H9 (cell line): Measurements from ENCODE around the gene SFMBT2. TPM values are rescaled to one million over a fixed set of nuclear protein-coding genes. Genes with fewer than 3 reads are reported as not detected.

Source experiments
- DNase-seq: peaks from one replicate; pipeline ENCODE4 v3.0.0-alpha.2; 2017
- H2AFZ ChIP-seq: one replicate; pipeline ENCODE4 v1.6.1; 2013; ENCODE audit warnings: mild to moderate bottlenecking, low read length, control low read depth, moderate library complexity
- H2AK5ac ChIP-seq: 2 replicates; pipeline ENCODE4 v1.6.1; 2013; ENCODE audit warnings: low read length, control low read depth, mixed read lengths; ENCODE audit not compliant: insufficient read length
- H2BK120ac ChIP-seq: one replicate; pipeline ENCODE4 v1.6.1; 2013; ENCODE audit warnings: low read depth, mild to moderate bottlenecking, low read length, control low read depth, inconsistent platforms; ENCODE audit not compliant: poor library complexity, severe bottlenecking
- H2BK12ac ChIP-seq: 2 replicates; pipeline ENCODE4 v1.6.1; 2013; ENCODE audit warnings: low read length, control low read depth, mixed read lengths, low read depth; ENCODE audit not compliant: insufficient read length
- H2BK15ac ChIP-seq: 2 replicates; pipeline ENCODE4 v1.6.1; 2013; ENCODE audit warnings: low read depth, low read length, control low read depth
- H2BK20ac ChIP-seq: one replicate; pipeline ENCODE4 v1.6.1; 2013; ENCODE audit warnings: low read depth, mild to moderate bottlenecking, low read length, control low read depth, inconsistent platforms; ENCODE audit not compliant: poor library complexity, severe bottlenecking
- H2BK5ac ChIP-seq: 2 replicates; pipeline ENCODE4 v1.6.1; 2013; ENCODE audit warnings: low read length, control low read depth, mixed read lengths; ENCODE audit not compliant: insufficient read length
- H3K14ac ChIP-seq: 2 replicates; pipeline ENCODE4 v1.6.1; 2013; ENCODE audit warnings: low read length, control low read depth; ENCODE audit not compliant: insufficient read depth
- H3K18ac ChIP-seq: 2 replicates; pipeline ENCODE4 v1.6.1; 2013; ENCODE audit warnings: low read depth, mild to moderate bottlenecking, mixed read lengths, low read length, control low read depth; ENCODE audit not compliant: insufficient read length
- H3K23ac ChIP-seq: 2 replicates; pipeline ENCODE4 v1.6.1; 2013; ENCODE audit warnings: low read length, control low read depth, mixed read lengths, low read depth; ENCODE audit not compliant: insufficient read length
- H3K23me2 ChIP-seq: 2 replicates; pipeline ENCODE4 v1.6.1; 2013; ENCODE audit warnings: low read depth, mild to moderate bottlenecking, mixed read lengths, low read length, control low read depth; ENCODE audit not compliant: insufficient read length, poor library complexity, severe bottlenecking
- H3K27ac ChIP-seq: 2 replicates; pipeline ENCODE4 v1.5.1; 2013; ENCODE audit warnings: low read length, control low read depth, mixed read lengths, low read depth; ENCODE audit not compliant: insufficient read length
- H3K27me3 ChIP-seq: 2 replicates; pipeline ENCODE4 v1.6.1; 2013; ENCODE audit warnings: low read length, control low read depth, inconsistent platforms; ENCODE audit not compliant: insufficient read depth
- H3K4ac ChIP-seq: 2 replicates; pipeline ENCODE4 v1.6.1; 2013; ENCODE audit warnings: low read depth, mild to moderate bottlenecking, control low read depth, inconsistent platforms, low read length, moderate library complexity
- H3K4me1 ChIP-seq: 2 replicates; pipeline ENCODE4 v1.6.1; 2013; ENCODE audit warnings: low read length, control low read depth, inconsistent platforms; ENCODE audit not compliant: insufficient read depth
- H3K4me2 ChIP-seq: 2 replicates; pipeline ENCODE4 v1.6.1; 2013; ENCODE audit warnings: low read length, control low read depth, mixed read lengths; ENCODE audit not compliant: insufficient read length, insufficient read depth
- H3K56ac ChIP-seq: 2 replicates; pipeline ENCODE4 v1.6.1; 2013; ENCODE audit warnings: low read depth, mild to moderate bottlenecking, mixed read lengths, low read length, control low read depth; ENCODE audit not compliant: insufficient read length
- H3K79me1 ChIP-seq: 2 replicates; pipeline ENCODE4 v1.6.1; 2013; ENCODE audit warnings: low read depth, mild to moderate bottlenecking, moderate library complexity, low read length, control low read depth, inconsistent platforms; ENCODE audit not compliant: insufficient read depth, poor library complexity, severe bottlenecking
- H3K79me2 ChIP-seq: 2 replicates; pipeline ENCODE4 v1.6.1; 2013; ENCODE audit warnings: low read length, control low read depth, inconsistent platforms; ENCODE audit not compliant: insufficient read depth
- H3K9ac ChIP-seq: 2 replicates; pipeline ENCODE4 v1.6.1; 2013; ENCODE audit warnings: low read length, control low read depth, mixed read lengths; ENCODE audit not compliant: insufficient read length; ENCODE audit errors: extremely low read depth
- H3K9me3 ChIP-seq: one replicate; pipeline ENCODE4 v1.6.1; 2013; ENCODE audit warnings: low read depth, low read length, inconsistent platforms; ENCODE audit not compliant: control insufficient read depth
- H3T11ph ChIP-seq: one replicate; pipeline ENCODE4 v1.6.1; 2013; ENCODE audit warnings: mild to moderate bottlenecking, low read length, control low read depth, inconsistent platforms
- H4K20me1 ChIP-seq: one replicate; pipeline ENCODE4 v1.6.1; 2013; ENCODE audit not compliant: control insufficient read depth, insufficient read length, insufficient read depth
- H4K5ac ChIP-seq: 2 replicates; pipeline ENCODE4 v1.6.1; 2013; ENCODE audit warnings: low read depth, mild to moderate bottlenecking, mixed read lengths, low read length, control low read depth; ENCODE audit not compliant: insufficient read length
- H4K8ac ChIP-seq: replicated peaks from 2 replicates; pipeline ENCODE4 v1.6.1; 2013; ENCODE audit warnings: low read length, control low read depth, mixed read lengths, low read depth; ENCODE audit not compliant: insufficient read length
- H4K91ac ChIP-seq: 2 replicates; pipeline ENCODE4 v1.6.1; 2013; ENCODE audit warnings: low read depth, mild to moderate bottlenecking, moderate library complexity, mixed read lengths, low read length, control low read depth; ENCODE audit not compliant: insufficient read length
- H3K27ac Mint-ChIP-seq, 3 experiments: 2 replicates in 2 of 3; 3 replicates in 1 of 3; pipeline ENCODE4 v1.8.0; 2020 to 2021; ENCODE audit warnings: mixed read lengths in 3 of 3, mild to moderate bottlenecking in 1 of 3, moderate library complexity in 1 of 3
- H3K27me3 Mint-ChIP-seq: 2 replicates; pipeline ENCODE4 v1.8.0; 2021; ENCODE audit warnings: low read depth, mild to moderate bottlenecking, moderate library complexity, mixed read lengths
- H3K36me3 Mint-ChIP-seq, 3 experiments: 2 replicates in 2 of 3; 3 replicates in 1 of 3; pipeline ENCODE4 v1.8.0; 2020 to 2021; ENCODE audit warnings: low read depth in 3 of 3, mixed read lengths in 3 of 3; ENCODE audit not compliant: insufficient read depth in 1 of 3
- H3K4me1 Mint-ChIP-seq, 2 experiments: 2 replicates each; pipeline ENCODE4 v1.8.0; 2020; ENCODE audit warnings: mixed read lengths in 2 of 2
- H3K4me3 Mint-ChIP-seq, 2 experiments: 2 replicates in 1 of 2; 3 replicates in 1 of 2; pipeline ENCODE4 v1.8.0; 2020 to 2021; ENCODE audit warnings: mild to moderate bottlenecking in 2 of 2, mixed read lengths in 2 of 2, moderate library complexity in 1 of 2
- H3K9me3 Mint-ChIP-seq, 2 experiments: 2 replicates in 1 of 2; 3 replicates in 1 of 2; pipeline ENCODE4 v1.8.0; 2020; ENCODE audit warnings: mild to moderate bottlenecking in 2 of 2, mixed read lengths in 2 of 2, moderate library complexity in 1 of 2
- CTCF ChIP-seq: fragments of 200-600 bp; sonication (generic); conservative IDR thresholded peaks from 3 replicates; pipeline ENCODE4 v1.8.0; 2021; ENCODE audit warnings: antibody characterized with exemption, mild to moderate bottlenecking
- WGBS: extraction: QIAGEN DNeasy Blood & Tissue Kit; methylation state at CpG from one replicate; pipeline ENCODE4 v1.1.7; 2013; ENCODE audit warnings: missing lambda C conversion rate, low lambda C conversion rate, mixed read lengths; ENCODE audit not compliant: insufficient read length; ENCODE audit errors: extremely low coverage; 5-methylcytosine and 5-hydroxymethylcytosine counted together
- total RNA-seq: library from RNA; stranded (reverse); gene quantifications from 2 replicates; pipeline ENCODE4 v1.2.1, GENCODE V29; 2021

SFMBT2 gene
- total RNA-seq, 1 experiment from 2014 or later, result 5.3 TPM

DNA sequence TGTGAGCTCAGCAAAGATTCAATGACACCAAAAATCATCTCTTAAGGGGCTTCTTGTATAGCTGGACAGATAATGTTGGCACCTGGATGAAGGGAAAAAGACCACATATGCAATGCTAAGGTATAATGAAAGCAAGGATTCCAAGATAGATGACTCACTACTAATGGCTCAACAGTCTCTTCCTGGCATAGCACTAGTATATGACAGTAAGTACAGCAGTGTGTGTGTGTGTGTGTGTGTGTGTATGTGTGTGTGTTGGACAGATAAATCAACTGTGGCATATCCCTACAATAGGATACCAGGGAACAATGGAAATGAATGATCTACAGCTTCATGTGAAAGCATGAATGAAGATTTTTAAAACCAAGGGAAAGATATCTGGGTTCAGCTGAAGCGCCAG, 257.1 kb downstream of the SFMBT2 start:
- Histone ChIP-seq H2BK15ac (no peak overlapping the region), H3K23me2 (no peaks in the 10 kb centered on the region), H3K18ac (no peak overlapping the region), H3K4ac (no peak overlapping the region), H4K8ac (no peak overlapping the region), H3K79me2 (no peaks in the 10 kb centered on the region), H2AK5ac (no peak overlapping the region), H3K79me1 (no peaks in the 10 kb centered on the region), H2BK5ac (no peak overlapping the region), H3K23ac (no peak overlapping the region), H3K4me1 (no peaks in the 10 kb centered on the region), H4K20me1 (no peaks in the 10 kb centered on the region), H3K9ac (no peak overlapping the region), H3K14ac (no peak overlapping the region), H3K56ac (no peak overlapping the region), H2BK20ac (no peak overlapping the region), H2AFZ (no peak overlapping the region), H3K4me2 (no peak overlapping the region), H4K91ac (no peak overlapping the region), H3T11ph (no peak overlapping the region), H3K9me3 (no peaks in the 10 kb centered on the region), H4K5ac (no peak overlapping the region), H3K27me3 (no peaks in the 10 kb centered on the region), H2BK12ac (no peak overlapping the region), H3K27ac (no peak overlapping the region), H2BK120ac (no peak overlapping the region)
- no peak for DNase-seq
- no peak for TF ChIP-seq CTCF
- Mint-ChIP-seq H3K4me1 (no peaks in the 10 kb centered on the region), H3K27ac (no peak overlapping the region), H3K9me3 (no peaks in the 10 kb centered on the region), H3K27me3 (peaks cover 2% of the 10 kb centered on the region), H3K36me3 (no peaks in the 10 kb centered on the region), H3K4me3 (no peak overlapping the region)
- no CpG with 5 or more reads among the region's 1 CpG for WGBS
